ENCODE data around the gene EHF.

The EHF gene

GRCh38 chr11:34647532-34647931 lies 26.6 kb downstream of the EHF start:
- no peak for DNase-seq

GRCh38 chr11:34648036-34648435 lies 27.1 kb downstream of the EHF start:
- no peak for DNase-seq

GRCh38 chr11:34649597-34649996 lies 28.7 kb downstream of the EHF start:
- no peak for DNase-seq

GRCh38 chr11:34650528-34650927 lies 29.6 kb downstream of the EHF start:
- DNase-seq, result peak; percentile 77

- no peak for DNase-seq
These were observed 30.7 kb downstream of the EHF start for GRCh38 chr11:34651551-34651950.

- no peak for DNase-seq
These were observed 31.5 kb downstream of the EHF start for GRCh38 chr11:34652191-34652973.

GRCh38 chr11:34653031-34653430 lies 32.1 kb downstream of the EHF start:
- DNase-seq, result no peak

- no peak for DNase-seq
These were observed 33.1 kb downstream of the EHF start for GRCh38 chr11:34653851-34654482.

- no peak for DNase-seq
These were observed 33.8 kb downstream of the EHF start for GRCh38 chr11:34654483-34655334.

GRCh38 chr11:34655335-34656008 lies 34.6 kb downstream of the EHF start:
- no peak for DNase-seq

GRCh38 chr11:34656062-34656720 lies 35.3 kb downstream of the EHF start:
- DNase-seq, result no peak

- DNase-seq, result no peak
These were observed 37.5 kb downstream of the EHF start for GRCh38 chr11:34658071-34659015.

- no peak for DNase-seq
These were observed 38.3 kb downstream of the EHF start for GRCh38 chr11:34659096-34659733.

- DNase-seq, result no peak
These were observed 44.4 kb downstream of the EHF start for GRCh38 chr11:34665077-34665835.

- DNase-seq, result no peak
These were observed 47.1 kb downstream of the EHF start for GRCh38 chr11:34667810-34668582.

- DNase-seq, result no peak
These were observed 47.7 kb downstream of the EHF start for GRCh38 chr11:34668583-34669053.

GRCh38 chr11:34669458-34669857 lies 48.6 kb downstream of the EHF start:
- no peak for DNase-seq

- no peak for DNase-seq
These were observed 50.2 kb downstream of the EHF start for GRCh38 chr11:34671117-34671516.

GRCh38 chr11:34671946-34672345 lies 51.1 kb downstream of the EHF start:
- DNase-seq, result no peak

All from CD4-positive, alpha-beta T cell treated with Interleukin-10 for 1 hour (primary cell).